ENCODE data around the gene DCAF8.

Gene DCAF8

GRCh38 chr1:160167580-160167979 lies 94.8 kb downstream of the DCAF8 start:
- DNase-seq = no peak

- no peak for DNase-seq
Measured at GRCh38 chr1:160167056-160167455, 95.3 kb downstream of the DCAF8 start.

GRCh38 chr1:160166166-160166868 lies 96.0 kb downstream of the DCAF8 start:
- DNase-seq = no peak
